PC-3 (cell line): ENCODE results near the gene PHF12. TPM values are rescaled to one million over a fixed set of nuclear protein-coding genes. Genes with fewer than 3 reads are reported as not detected.
A peak's percentile ranks its signal among the peaks of the same experiment; 100 is the strongest.

Experiments used
- ATAC-seq: fragments of 200-7000 bp; cut with Tn5 transposase; 2 replicates; pipeline ENCODE4 v1.9.1; 2020; ENCODE audit warnings: mild to moderate bottlenecking, moderate library complexity
- BruUV-seq: library from RNA; stranded (reverse); fragments of 400-500 nt; replicated peaks from 2 replicates; lab custom pipeline; 2021; lab: Mats Ljungman, UMichigan
- CTCF ChIA-PET: fragments of 300-600 bp; sonication (Branson Sonifier 250); formaldehyde crosslinking; loops from one replicate; lab custom pipeline; 2022; ENCODE audit warnings: antibody characterized with exemption; lab: Charles Lee
- POLR2A ChIA-PET: fragments of 300-600 bp; sonication (Branson Sonifier 250); formaldehyde crosslinking; loops from one replicate; lab custom pipeline; 2022; ENCODE audit warnings: antibody characterized with exemption; ENCODE audit not compliant: unreplicated experiment; lab: Charles Lee
- DNase-seq: peaks from one replicate; pipeline ENCODE4 v3.0.0-alpha.2; 2015
- H2AFZ ChIP-seq: fragments of 300-600 bp; sonication (generic); 2 replicates; pipeline ENCODE4 v1.6.0; 2016; ENCODE audit warnings: antibody characterized with exemption, low read length
- H3F3A ChIP-seq: fragments of 300-600 bp; sonication (generic); one replicate; pipeline ENCODE4 v1.6.0; 2017; ENCODE audit warnings: antibody characterized with exemption, low read length, control low read depth, mild to moderate bottlenecking; ENCODE audit not compliant: unreplicated experiment
- H3K27ac ChIP-seq: fragments of 300-600 bp; sonication (generic); 2 replicates; pipeline ENCODE4 v1.5.1; 2016; ENCODE audit warnings: mild to moderate bottlenecking, low read length
- H3K27me3 ChIP-seq: fragments of 300-600 bp; sonication (generic); 2 replicates; pipeline ENCODE4 v1.6.1; 2016; ENCODE audit warnings: low read length, mixed read lengths
- H3K36me3 ChIP-seq: fragments of 300-600 bp; sonication (generic); 2 replicates; pipeline ENCODE4 v1.6.1; 2016; ENCODE audit warnings: low read depth, mixed run types, low read length, mixed read lengths
- H3K4me1 ChIP-seq: fragments of 300-600 bp; sonication (generic); 2 replicates; pipeline ENCODE4 v1.5.1; 2016; ENCODE audit warnings: low read length; ENCODE audit not compliant: insufficient read depth
- H3K4me2 ChIP-seq: fragments of 300-600 bp; sonication (generic); 2 replicates; pipeline ENCODE4 v1.6.0; 2016; ENCODE audit warnings: low read length
- H3K4me3 ChIP-seq: fragments of 300-600 bp; sonication (generic); 2 replicates; pipeline ENCODE4 v1.5.1; 2016; ENCODE audit warnings: mild to moderate bottlenecking, low read length, mixed read lengths
- H3K79me2 ChIP-seq: fragments of 300-600 bp; sonication (generic); 2 replicates; pipeline ENCODE4 v1.6.1; 2017; ENCODE audit warnings: low read length, mixed read lengths
- H3K9ac ChIP-seq: fragments of 300-600 bp; sonication (generic); 2 replicates; pipeline ENCODE4 v1.6.0; 2016; ENCODE audit warnings: mild to moderate bottlenecking, low read length
- H3K9me2 ChIP-seq: fragments of 300-600 bp; sonication (generic); replicated peaks from 2 replicates; pipeline ENCODE4 v1.6.1; 2016; ENCODE audit warnings: mixed run types, low read length, mixed read lengths
- H3K9me3 ChIP-seq: fragments of 300-600 bp; sonication (generic); 2 replicates; pipeline ENCODE4 v1.6.1; 2016; ENCODE audit warnings: low read length, mixed read lengths
- H4K20me1 ChIP-seq: fragments of 300-600 bp; sonication (generic); 2 replicates; pipeline ENCODE4 v1.6.1; 2016; ENCODE audit warnings: low read length, mixed read lengths
- EZH2 ChIP-seq: fragments of 300-600 bp; sonication (generic); IDR thresholded peaks from one replicate; pipeline ENCODE4 v1.6.1; 2017; ENCODE audit warnings: antibody characterized with exemption, mild to moderate bottlenecking, low read length; ENCODE audit not compliant: unreplicated experiment
- EZH2phosphoT487 ChIP-seq: fragments of 300-600 bp; sonication (generic); IDR thresholded peaks from 2 replicates; pipeline ENCODE4 v1.6.1; 2018; ENCODE audit warnings: mild to moderate bottlenecking, antibody characterized with exemption, low read length, borderline replicate concordance
- intact Hi-C: fragments of 100-400 bp; cut with micrococcal nuclease; formaldehyde crosslinking; loops from 2 replicates; pipeline ENCODE4 v1.9.0; 2023
- total RNA-seq: library from RNA; depleted of rRNA; stranded (reverse); fragments of >200 nt; gene quantifications from 2 replicates; pipeline ENCODE4 v1.2.3, GENCODE V29; 2014
- TF ChIP-seq, protein P1 (sequence below): fragments of 300-600 bp; sonication (generic); conservative IDR thresholded peaks from 2 replicates; pipeline ENCODE4 v1.5.1; 2017; ENCODE audit warnings: antibody characterized with exemption, low read depth, mild to moderate bottlenecking, low read length

Gene PHF12
- total RNA-seq, 1 experiment from 2014 or later = 25.0 TPM

DNA sequence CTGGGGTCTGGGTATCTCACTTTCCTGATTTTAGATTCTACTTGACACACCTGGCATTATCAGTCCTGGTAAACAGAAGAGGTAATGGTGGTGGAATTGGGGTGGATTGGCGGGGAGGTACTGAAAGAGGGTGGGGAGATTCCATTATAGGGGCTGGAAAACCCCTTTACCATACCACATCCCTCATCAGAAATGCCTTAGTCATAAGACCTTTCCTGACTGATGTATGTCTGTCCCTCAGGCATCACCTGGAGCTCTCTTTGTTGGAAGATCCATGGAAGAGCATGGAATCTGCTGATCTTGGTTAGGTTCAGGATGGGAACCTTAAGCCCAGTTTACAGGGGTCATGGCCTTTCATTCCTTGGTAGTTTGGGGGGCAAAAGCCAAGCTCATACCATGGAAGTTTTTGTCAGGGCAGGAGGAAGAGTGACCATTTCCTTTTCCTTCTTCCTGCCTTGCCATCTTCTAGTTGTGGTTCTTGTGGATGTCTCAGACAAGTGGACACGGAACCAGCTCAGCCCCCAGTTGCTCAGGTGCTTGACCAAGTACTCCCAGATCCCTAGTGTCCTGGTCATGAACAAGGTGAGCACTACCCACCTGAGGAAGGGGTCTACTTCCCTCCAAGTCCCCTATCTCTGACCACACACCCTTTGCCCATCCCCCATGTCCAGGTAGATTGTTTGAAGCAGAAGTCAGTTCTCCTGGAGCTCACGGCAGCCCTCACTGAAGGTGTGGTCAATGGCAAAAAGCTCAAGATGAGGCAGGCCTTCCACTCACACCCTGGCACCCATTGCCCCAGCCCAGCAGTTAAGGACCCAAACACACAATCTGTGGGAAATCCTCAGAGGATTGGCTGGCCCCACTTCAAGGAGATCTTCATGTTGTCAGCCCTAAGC, 93.2 kb downstream of the PHF12 start:
- Histone ChIP-seq H3K4me2 (no peak overlapping the region), H3K79me2 (peaks cover 15% of the 10 kb centered on the region), H3K4me3 (no peak overlapping the region), H4K20me1 (no peaks in the 10 kb centered on the region), H3K9ac (no peak overlapping the region), H3K27ac (no peak overlapping the region), H3K9me3 (no peaks in the 10 kb centered on the region), H3K27me3 (no peaks in the 10 kb centered on the region), H3K36me3 (no peaks in the 10 kb centered on the region; the same call in none of the 2 replicates), H3F3A (no peaks in the 10 kb centered on the region), H2AFZ (no peak overlapping the region), H3K4me1 (0 out of 2 replicates have a peak, but pooled peaks cover 4% of the 10 kb centered on the region), H3K9me2 (no peaks in the 10 kb centered on the region)
- CTCF ChIA-PET = no interaction called here
- DNase-seq (no peak), ATAC-seq (no peak)
- BruUV-seq = no TSS peak
- intact Hi-C loops = no loop called here
- TF ChIP-seq EZH2phosphoT487 = no peak
- TF ChIP-seq, protein P1, sequence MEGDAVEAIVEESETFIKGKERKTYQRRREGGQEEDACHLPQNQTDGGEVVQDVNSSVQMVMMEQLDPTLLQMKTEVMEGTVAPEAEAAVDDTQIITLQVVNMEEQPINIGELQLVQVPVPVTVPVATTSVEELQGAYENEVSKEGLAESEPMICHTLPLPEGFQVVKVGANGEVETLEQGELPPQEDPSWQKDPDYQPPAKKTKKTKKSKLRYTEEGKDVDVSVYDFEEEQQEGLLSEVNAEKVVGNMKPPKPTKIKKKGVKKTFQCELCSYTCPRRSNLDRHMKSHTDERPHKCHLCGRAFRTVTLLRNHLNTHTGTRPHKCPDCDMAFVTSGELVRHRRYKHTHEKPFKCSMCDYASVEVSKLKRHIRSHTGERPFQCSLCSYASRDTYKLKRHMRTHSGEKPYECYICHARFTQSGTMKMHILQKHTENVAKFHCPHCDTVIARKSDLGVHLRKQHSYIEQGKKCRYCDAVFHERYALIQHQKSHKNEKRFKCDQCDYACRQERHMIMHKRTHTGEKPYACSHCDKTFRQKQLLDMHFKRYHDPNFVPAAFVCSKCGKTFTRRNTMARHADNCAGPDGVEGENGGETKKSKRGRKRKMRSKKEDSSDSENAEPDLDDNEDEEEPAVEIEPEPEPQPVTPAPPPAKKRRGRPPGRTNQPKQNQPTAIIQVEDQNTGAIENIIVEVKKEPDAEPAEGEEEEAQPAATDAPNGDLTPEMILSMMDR = no peak
- TF ChIP-seq EZH2 = no peak
- POLR2A ChIA-PET = no interaction called here

DNA sequence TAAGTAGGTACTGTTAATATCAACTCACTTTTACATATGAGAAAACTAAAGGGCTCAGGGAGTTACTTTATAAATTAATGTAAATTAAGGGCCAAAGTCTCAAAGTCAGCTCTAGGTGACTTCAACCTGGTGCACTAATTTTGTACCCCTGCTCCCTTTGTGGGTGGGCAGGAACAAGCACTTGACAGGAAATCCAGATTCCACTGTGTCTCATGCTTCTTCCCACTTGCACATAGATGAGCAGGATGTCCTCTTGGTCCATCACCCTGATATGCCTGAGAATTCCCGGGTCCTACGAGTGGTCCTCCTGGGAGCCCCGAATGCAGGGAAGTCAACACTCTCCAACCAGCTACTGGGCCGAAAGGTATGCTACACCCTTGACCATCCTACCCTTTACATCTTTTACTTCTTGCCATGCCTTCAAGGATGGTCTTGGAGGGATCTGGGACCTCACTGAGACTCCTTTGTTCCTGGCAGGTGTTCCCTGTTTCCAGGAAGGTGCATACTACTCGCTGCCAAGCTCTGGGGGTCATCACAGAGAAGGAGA, 95.2 kb downstream of the PHF12 start:
- ATAC-seq (no peak), DNase-seq (no peak)
- H4K20me1 ChIP-seq = no peaks in the 10 kb centered on the region
- H3K36me3 ChIP-seq = no peaks in the 10 kb centered on the region; the same call in none of the 2 replicates
- no peak for TF ChIP-seq EZH2
- TF ChIP-seq, protein P1 = no peak
- no TSS peak for BruUV-seq
- H3K9me2 ChIP-seq = no peaks in the 10 kb centered on the region
- peak overlapping the region; percentile 87; the same call in 1 of the 2 replicates for H3K4me3 ChIP-seq
- no peaks in the 10 kb centered on the region for H3F3A ChIP-seq
- ChIA-PET POLR2A (no interaction called here), CTCF (interaction anchor here (0.5 kb wide), 1 partner anchor 195 kb away, joined by 4 read pairs; no protein-coding TSS in a partner anchor)
- H3K9me3 ChIP-seq = no peaks in the 10 kb centered on the region
- intact Hi-C loops = no loop called here
- H3K27me3 ChIP-seq = no peaks in the 10 kb centered on the region
- 0 out of 2 replicates have a peak, but pooled peaks cover 4% of the 10 kb centered on the region for H3K4me1 ChIP-seq
- no peak overlapping the region for H2AFZ ChIP-seq
- no peak overlapping the region for H3K27ac ChIP-seq
- H3K79me2 ChIP-seq = peaks cover 15% of the 10 kb centered on the region
- H3K4me2 ChIP-seq = peak overlapping the region; percentile 93
- H3K9ac ChIP-seq = no peak overlapping the region

DNA sequence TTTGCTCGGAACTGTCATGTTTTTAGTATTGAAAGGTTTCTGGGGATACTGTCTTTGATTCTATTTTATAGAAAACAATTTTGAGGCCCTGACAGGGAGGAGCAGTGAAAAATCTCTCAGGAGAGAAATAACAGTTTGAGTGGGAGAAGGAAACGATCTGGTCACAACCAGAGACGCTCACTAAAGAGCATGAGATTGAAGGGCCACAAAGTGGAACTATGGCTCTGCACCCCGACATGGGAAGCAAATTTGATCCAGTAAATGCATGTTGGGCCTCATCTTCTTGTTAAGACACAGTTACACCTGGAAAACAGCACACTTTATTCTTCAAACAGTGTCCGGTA, 96.0 kb downstream of the PHF12 start:
- Histone ChIP-seq H3K27ac (no peak overlapping the region), H3K4me3 (peak overlapping the region; percentile 87), H3K9ac (peak overlapping the region; percentile 86), H3K4me2 (peak overlapping the region; percentile 93), H3K79me2 (peaks cover 15% of the 10 kb centered on the region), H3K4me1 (0 out of 2 replicates have a peak, but pooled peaks cover 4% of the 10 kb centered on the region), H3F3A (no peaks in the 10 kb centered on the region), H3K9me3 (no peaks in the 10 kb centered on the region), H2AFZ (peak overlapping the region; percentile 94), H4K20me1 (no peaks in the 10 kb centered on the region), H3K36me3 (no peaks in the 10 kb centered on the region; the same call in 1 of the 2 replicates), H3K27me3 (no peaks in the 10 kb centered on the region), H3K9me2 (no peaks in the 10 kb centered on the region)
- ChIA-PET POLR2A (no interaction called here), CTCF (no interaction called here)
- intact Hi-C loops = no loop called here
- no peak for ATAC-seq
- DNase-seq = no peak
- BruUV-seq = TSS peak; percentile 84
- TF ChIP-seq, protein P1 = no peak
- TF ChIP-seq EZH2phosphoT487 = no peak
- TF ChIP-seq EZH2 = no peak
